Neural progenitor cell (in vitro differentiated cells): Measurements from ENCODE around the gene GALNT3.

Experiments
- EZH2phosphoT487 ChIP-seq: fragments of 200-600 bp; sonication (generic); IDR thresholded peaks from 2 replicates; pipeline ENCODE4 v1.6.1; 2017; ENCODE audit warnings: antibody characterized with exemption
- TF ChIP-seq, protein P1 (sequence below): fragments of 200-600 bp; sonication (generic); IDR thresholded peaks from 2 replicates; pipeline ENCODE4 v1.5.1; 2017; ENCODE audit warnings: antibody characterized with exemption, mild to moderate bottlenecking

DNA sequence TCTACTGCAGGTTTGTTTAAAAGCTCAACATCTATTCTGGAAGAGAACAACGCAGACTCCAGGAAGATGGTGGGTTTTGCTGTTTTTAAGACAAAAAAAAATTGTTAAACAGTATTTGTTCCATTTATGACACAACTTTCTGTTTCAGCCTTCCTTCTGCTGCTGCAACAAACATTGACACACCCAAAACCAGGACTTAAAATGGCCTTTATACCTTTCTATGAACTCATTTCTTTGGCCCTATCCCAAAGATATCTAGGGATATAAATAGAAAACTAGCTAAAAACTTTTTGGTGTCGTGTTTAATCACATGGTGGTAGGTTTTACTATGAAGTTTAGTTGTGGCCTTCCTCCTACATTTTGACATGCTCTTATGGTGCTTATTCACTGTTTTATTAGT, 964 bp upstream of the GALNT3 start:
- TF ChIP-seq, protein P1, sequence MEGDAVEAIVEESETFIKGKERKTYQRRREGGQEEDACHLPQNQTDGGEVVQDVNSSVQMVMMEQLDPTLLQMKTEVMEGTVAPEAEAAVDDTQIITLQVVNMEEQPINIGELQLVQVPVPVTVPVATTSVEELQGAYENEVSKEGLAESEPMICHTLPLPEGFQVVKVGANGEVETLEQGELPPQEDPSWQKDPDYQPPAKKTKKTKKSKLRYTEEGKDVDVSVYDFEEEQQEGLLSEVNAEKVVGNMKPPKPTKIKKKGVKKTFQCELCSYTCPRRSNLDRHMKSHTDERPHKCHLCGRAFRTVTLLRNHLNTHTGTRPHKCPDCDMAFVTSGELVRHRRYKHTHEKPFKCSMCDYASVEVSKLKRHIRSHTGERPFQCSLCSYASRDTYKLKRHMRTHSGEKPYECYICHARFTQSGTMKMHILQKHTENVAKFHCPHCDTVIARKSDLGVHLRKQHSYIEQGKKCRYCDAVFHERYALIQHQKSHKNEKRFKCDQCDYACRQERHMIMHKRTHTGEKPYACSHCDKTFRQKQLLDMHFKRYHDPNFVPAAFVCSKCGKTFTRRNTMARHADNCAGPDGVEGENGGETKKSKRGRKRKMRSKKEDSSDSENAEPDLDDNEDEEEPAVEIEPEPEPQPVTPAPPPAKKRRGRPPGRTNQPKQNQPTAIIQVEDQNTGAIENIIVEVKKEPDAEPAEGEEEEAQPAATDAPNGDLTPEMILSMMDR: no peak
- TF ChIP-seq EZH2phosphoT487: no peak
